HG02763 (cell line): Measurements from ENCODE around the gene C16orf46.

ENCODE experiments used
- ATAC-seq: cut with Tn5 transposase; IDR thresholded peaks from one replicate; pipeline ENCODE4 v1.9.1; 2021; ENCODE audit warnings: mild to moderate bottlenecking, moderate library complexity; ENCODE audit not compliant: unreplicated experiment

C16orf46 gene

DNA sequence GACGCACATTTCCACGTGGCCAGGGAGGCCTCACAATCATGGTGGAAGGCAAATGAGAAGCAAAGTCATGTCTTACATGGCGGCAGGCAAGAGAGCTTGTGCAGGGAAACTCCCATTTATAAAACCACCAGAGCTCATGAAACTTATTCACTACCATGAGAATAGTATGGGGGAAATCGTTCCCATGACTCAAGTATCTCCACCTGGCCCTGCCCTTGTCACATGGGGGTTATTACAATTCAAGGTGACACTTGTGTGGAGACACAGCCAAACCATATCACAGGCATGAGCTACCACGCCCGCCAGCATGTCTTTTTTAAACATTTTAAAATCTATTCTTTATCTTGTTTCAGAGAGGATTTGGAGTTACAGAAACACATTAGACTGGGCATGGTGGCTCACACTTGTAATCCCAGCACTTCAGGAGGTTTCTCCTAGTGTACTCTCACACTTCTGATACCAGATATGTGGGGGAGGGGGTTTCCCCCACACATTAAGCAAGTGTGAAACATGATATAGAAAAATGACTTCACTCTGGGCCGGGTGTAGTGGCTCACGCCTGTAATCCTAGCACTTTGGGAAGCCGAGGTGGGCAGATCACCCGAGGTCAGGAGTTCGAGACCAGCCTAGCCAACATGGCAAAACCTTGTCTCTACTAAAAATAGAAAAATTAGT is 47.0 kb downstream of the C16orf46 start:
- ATAC-seq: no peak

GRCh38 chr16:81026429-81026828 is 50.6 kb downstream of the C16orf46 start:
- no peak for ATAC-seq

- no peak for ATAC-seq
Observed at GRCh38 chr16:81018496-81018895, 58.5 kb downstream of the C16orf46 start.

DNA sequence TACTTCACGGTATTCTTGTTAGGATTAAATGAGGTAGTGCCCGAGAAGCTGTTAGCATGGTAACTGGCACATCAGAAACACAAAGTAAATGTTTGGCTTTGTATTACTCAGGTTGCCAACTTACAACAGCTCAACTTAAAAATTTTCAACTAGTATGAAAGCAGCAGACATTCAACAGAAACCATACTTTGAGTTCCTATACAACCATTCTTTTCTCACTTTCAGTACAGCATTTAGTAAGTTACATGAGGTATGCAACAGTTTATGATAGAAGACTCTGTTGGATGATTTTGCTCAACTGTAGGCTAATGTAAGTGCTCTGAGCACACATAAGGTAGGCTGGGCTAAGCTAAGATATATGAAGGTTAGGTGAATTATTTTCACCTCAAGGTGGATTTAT is 62.4 kb downstream of the C16orf46 start:
- ATAC-seq: no peak

DNA sequence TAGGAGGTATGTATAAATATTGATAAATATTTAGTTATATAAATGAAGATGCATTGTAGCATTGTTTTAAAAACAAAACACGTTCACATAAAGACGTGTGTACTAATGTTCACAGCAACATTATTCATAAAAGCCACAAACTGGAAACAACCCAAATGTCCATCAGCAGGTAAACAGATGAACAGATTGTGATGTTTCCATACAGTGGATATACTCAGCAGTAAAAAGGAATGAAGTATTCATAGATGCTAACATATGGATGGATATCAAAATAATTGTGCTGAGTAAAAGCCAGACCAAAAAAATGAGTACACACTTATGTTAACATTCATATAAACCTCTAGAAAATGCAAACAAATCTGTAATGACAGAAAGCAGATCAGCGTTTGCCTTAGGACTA is 64.1 kb downstream of the C16orf46 start:
- no peak for ATAC-seq
